Tibial nerve (tissue), 4 donors: Measurements from ENCODE around the gene TCF12. TPM values are rescaled to one million over a fixed set of nuclear protein-coding genes. Genes with fewer than 3 reads are reported as not detected.

Experiments
- DNase-seq, 2 donors: peaks; one replicate each; pipeline ENCODE4 v3.0.0-alpha.2; 2019; ENCODE audit warnings: low spot score in 2 of 2
- H3K27ac ChIP-seq, 4 donors: fragments of 200-600 bp; sonication (generic) in 3 of 4; one replicate each; pipeline ENCODE4 v1.5.1; 2017 to 2019; ENCODE audit warnings: mild to moderate bottlenecking in 1 of 4
- H3K27me3 ChIP-seq, 2 donors: fragments of 200-600 bp; sonication (generic) in 1 of 2; one replicate each; pipeline versions ENCODE4 v1.5.1 to v1.6.0; 2017 to 2019
- H3K36me3 ChIP-seq, 3 donors: fragments of 200-600 bp; sonication (generic); one replicate each; pipeline ENCODE4 v1.5.1; 2018 to 2019
- H3K4me1 ChIP-seq, 4 donors: fragments of 200-600 bp; sonication (generic) in 3 of 4; one replicate each; pipeline ENCODE4 v1.5.1; 2017 to 2019
- H3K4me3 ChIP-seq, 4 donors: fragments of 200-600 bp; sonication (generic) in 3 of 4; one replicate each; pipeline ENCODE4 v1.5.1; 2017 to 2019; ENCODE audit warnings: mild to moderate bottlenecking in 1 of 4, moderate library complexity in 1 of 4
- H3K9me3 ChIP-seq, 4 donors: fragments of 200-600 bp; sonication (generic) in 3 of 4; one replicate each; pipeline ENCODE4 v1.5.1; 2017 to 2019
- CTCF ChIP-seq, 5 experiments: fragments of 200-600 bp in 3 of 5; fragments of 450-650 bp in 2 of 5; sonication (generic) in 3 of 5; IDR thresholded peaks; one replicate each; pipeline ENCODE4 v1.5.1; 2016 to 2019; ENCODE audit warnings: antibody characterized with exemption in 5 of 5, mild to moderate bottlenecking in 3 of 5, moderate library complexity in 2 of 5
- EP300 ChIP-seq, 2 donors: sonication (generic); formaldehyde crosslinking; IDR thresholded peaks; one replicate each; pipeline ENCODE4 v1.6.1; 2017; ENCODE audit warnings: antibody characterized with exemption in 2 of 2, mild to moderate bottlenecking in 1 of 2
- POLR2A ChIP-seq, 2 donors: fragments of 450-650 bp; IDR thresholded peaks; one replicate each; pipeline ENCODE4 v1.6.1; 2017; ENCODE audit warnings: antibody characterized with exemption in 2 of 2, mild to moderate bottlenecking in 2 of 2, moderate library complexity in 2 of 2
- WGBS, 2 donors: methylation state at CpG; one replicate each; pipeline ENCODE4 v1.1.5; 2018; 5-methylcytosine and 5-hydroxymethylcytosine counted together
- total RNA-seq, 4 donors: library from RNA; depleted of rRNA; stranded (reverse); fragments of >200 nt; gene quantifications; one replicate each; pipeline ENCODE4 v1.1.0, GENCODE V29; 2016

The TCF12 gene
- total RNA-seq, 4 donors from 2014 or later, result 117 to 181 (median 174) TPM

DNA sequence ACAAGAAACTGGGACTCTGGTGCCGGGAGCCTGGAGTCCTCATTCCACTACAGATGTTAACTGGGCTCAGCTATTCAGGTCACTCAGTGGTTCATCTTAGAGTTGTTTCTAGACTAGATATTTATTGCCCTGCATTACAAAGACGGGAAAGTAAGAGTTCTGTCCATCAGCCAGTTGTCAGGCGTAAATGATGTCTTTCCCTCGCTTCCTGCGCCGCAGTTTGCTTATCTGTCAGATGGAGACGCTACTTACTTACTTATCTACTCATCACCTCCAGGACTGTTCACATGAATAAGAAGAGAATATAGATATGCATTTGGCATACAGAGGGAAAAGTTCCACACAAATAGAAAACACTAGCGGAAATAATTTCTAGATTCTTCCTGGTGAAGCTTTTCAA lies 410.0 kb downstream of the TCF12 start:
- Histone ChIP-seq H3K4me3 (no peak overlapping the region), H3K9me3 (no peaks in the 10 kb centered on the region), H3K4me1 (peaks cover 0 to 5% (median 0%) of the 10 kb centered on the region in 4 donors), H3K36me3 (no peaks in the 10 kb centered on the region), H3K27ac (peak overlapping the region in 1 of 4 donors; percentile 34), H3K27me3 (no peaks in the 10 kb centered on the region)
- TF ChIP-seq POLR2A (IDR thresholded peaks at IDR 0.05) (no peak), EP300 (IDR thresholded peaks at IDR 0.05) (no peak), CTCF (IDR thresholded peaks at IDR 0.05) (no peak)
- no peak for DNase-seq
- WGBS, 2 donors, result 88 to 89% methylated on average over 8 of the region's 8 CpGs

GRCh38 chr15:57328897-57329296 lies 410.5 kb downstream of the TCF12 start:
- TF ChIP-seq CTCF (IDR thresholded peaks at IDR 0.05) (no peak), EP300 (IDR thresholded peaks at IDR 0.05) (no peak), POLR2A (IDR thresholded peaks at IDR 0.05) (no peak)
- 46 to 57% methylated on average over 5 of the region's 5 CpGs for WGBS, 2 donors

GRCh38 chr15:57329582-57330367 lies 411.3 kb downstream of the TCF12 start:
- WGBS, 2 donors, result 84 to 88% methylated on average over 13 of the region's 13 CpGs
- Histone ChIP-seq H3K4me1 (no peaks in the 10 kb centered on the region), H3K27ac (no peak overlapping the region), H3K27me3 (no peaks in the 10 kb centered on the region), H3K36me3 (no peaks in the 10 kb centered on the region), H3K9me3 (no peaks in the 10 kb centered on the region), H3K4me3 (no peak overlapping the region)
- no peak for DNase-seq
- TF ChIP-seq EP300 (IDR thresholded peaks at IDR 0.05), result no peak
- no peak for TF ChIP-seq CTCF (IDR thresholded peaks at IDR 0.05)
- TF ChIP-seq POLR2A (IDR thresholded peaks at IDR 0.05), result no peak

More at GRCh38 chr15:57328897-57329296, 410.5 kb downstream of the TCF12 start:
- Histone ChIP-seq H3K9me3 (no peaks in the 10 kb centered on the region), H3K27me3 (no peaks in the 10 kb centered on the region), H3K4me1 (peaks cover 0 to 1% (median 0%) of the 10 kb centered on the region in 4 donors), H3K4me3 (no peak overlapping the region), H3K27ac (no peak overlapping the region), H3K36me3 (no peaks in the 10 kb centered on the region)
- no peak for DNase-seq

- no peaks in the 10 kb centered on the region for H3K36me3 ChIP-seq
- no peaks in the 10 kb centered on the region for H3K4me1 ChIP-seq
- DNase-seq, result no peak
- H3K9me3 ChIP-seq, result no peaks in the 10 kb centered on the region
- WGBS, 2 donors, result 71 to 77% methylated on average over 14 of the region's 14 CpGs
- no peaks in the 10 kb centered on the region for H3K27me3 ChIP-seq
- H3K27ac ChIP-seq, result no peak overlapping the region
- TF ChIP-seq CTCF (IDR thresholded peaks at IDR 0.05) (no peak), EP300 (IDR thresholded peaks at IDR 0.05) (no peak), POLR2A (IDR thresholded peaks at IDR 0.05) (no peak)
- no peak overlapping the region for H3K4me3 ChIP-seq
These were observed 412.3 kb downstream of the TCF12 start for GRCh38 chr15:57330619-57331340.

DNA sequence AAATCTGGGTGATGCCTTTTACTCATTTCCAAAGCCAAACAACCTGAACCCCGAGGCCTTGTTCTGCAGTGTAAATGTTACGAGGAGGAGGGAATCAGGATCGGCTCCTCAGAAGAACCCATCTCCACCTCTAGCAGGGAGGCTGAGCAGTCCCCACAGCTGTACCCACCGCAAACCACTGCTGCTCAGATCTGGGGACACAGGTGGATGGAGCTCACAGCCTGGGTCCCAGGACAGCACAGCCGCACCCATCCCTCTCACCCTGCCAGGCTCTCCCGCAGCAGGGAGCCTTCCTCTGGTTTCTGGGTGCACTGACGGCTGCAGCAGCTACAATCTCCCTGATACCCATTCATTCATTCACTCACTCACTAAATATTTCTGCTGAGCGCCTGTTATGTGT lies 413.9 kb downstream of the TCF12 start:
- no peak overlapping the region for H3K27ac ChIP-seq
- H3K27me3 ChIP-seq, result no peaks in the 10 kb centered on the region
- no peak for DNase-seq
- TF ChIP-seq CTCF (IDR thresholded peaks at IDR 0.05) (no peak), EP300 (IDR thresholded peaks at IDR 0.05) (no peak), POLR2A (IDR thresholded peaks at IDR 0.05) (no peak)
- WGBS, 2 donors, result 81 to 86% methylated on average over 8 of the region's 8 CpGs
- no peaks in the 10 kb centered on the region for H3K36me3 ChIP-seq
- no peaks in the 10 kb centered on the region for H3K9me3 ChIP-seq
- no peak overlapping the region for H3K4me3 ChIP-seq
- no peaks in the 10 kb centered on the region for H3K4me1 ChIP-seq
